GM13977 (cell line): ENCODE data around the gene POLDIP3.
"Not testable (repeated sequence)": the region's sequence is repeated elsewhere in the genome, so short reads cannot be mapped to it uniquely, and the experiment has no call there.

ENCODE experiments used
- DNase-seq: peaks from one replicate; pipeline ENCODE4 v3.0.0; 2012; ENCODE audit warnings: low spot score
- CTCF ChIP-seq: IDR thresholded peaks from 2 replicates; pipeline ENCODE4 v1.5.1; 2012; ENCODE audit warnings: mild to moderate bottlenecking, control low read depth; ENCODE audit not compliant: insufficient read depth; ENCODE audit errors: extremely low read depth, missing control alignments
- in situ Hi-C: fragments of 300-500 bp; cut with MboI; formaldehyde crosslinking; loops from one replicate; pipeline ENCODE4 v1.12.0; 2022; ENCODE audit warnings: low sequenced_read_pairs, low pct_unique_long_range_greater_than_20kb, mixed read lengths, inconsistent platforms; ENCODE audit not compliant: unreplicated experiment

Gene POLDIP3

DNA sequence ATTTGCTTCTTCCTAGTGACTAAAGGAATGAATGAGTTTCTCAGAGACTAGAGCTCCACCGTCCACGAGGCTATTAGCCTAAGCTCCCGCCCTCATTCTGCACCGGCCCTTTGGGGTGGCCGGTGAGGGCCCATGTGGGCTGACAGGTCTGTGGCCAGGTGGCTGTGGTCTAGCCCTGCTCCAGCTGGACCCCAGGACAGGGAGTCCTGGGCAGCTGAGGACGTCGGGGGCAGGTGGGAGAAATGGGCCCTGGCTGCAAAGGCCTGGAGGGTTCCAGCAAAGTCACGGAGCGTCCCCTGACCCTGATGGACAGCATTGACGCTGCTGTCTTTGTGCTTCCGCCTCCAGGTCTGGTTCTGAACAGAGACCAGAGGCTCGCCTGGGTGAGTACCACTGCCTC is 48.7 kb downstream of the POLDIP3 start:
- TF ChIP-seq CTCF, result no peak
- peak; percentile 2 for DNase-seq
- in situ Hi-C loops, result no loop called here

GRCh38 chr22:42564699-42565098 is 50.0 kb downstream of the POLDIP3 start:
- no peak for TF ChIP-seq CTCF
- DNase-seq, result no peak
- in situ Hi-C loops, result no loop called here

DNA sequence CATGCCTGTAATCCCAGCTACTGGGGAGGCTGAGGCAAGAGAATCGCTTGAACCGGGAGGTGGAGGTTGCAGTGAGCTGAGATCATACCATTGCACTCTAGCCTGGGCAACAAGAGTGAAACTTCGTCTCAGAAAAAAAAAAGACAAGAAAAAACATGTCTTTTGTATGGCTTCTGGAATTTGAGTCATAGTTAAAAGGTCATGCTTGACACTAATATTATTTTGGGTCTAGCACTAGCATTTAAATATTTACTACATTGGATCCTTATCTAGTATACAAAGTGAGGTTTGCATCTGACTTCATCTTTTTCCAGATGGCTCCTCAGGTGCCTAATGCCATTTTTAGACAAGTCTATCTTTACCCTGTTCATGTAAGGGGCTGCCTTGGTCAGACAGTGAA is 50.7 kb downstream of the POLDIP3 start:
- in situ Hi-C loops, DNase-seq: not testable (repeated sequence)

DNA sequence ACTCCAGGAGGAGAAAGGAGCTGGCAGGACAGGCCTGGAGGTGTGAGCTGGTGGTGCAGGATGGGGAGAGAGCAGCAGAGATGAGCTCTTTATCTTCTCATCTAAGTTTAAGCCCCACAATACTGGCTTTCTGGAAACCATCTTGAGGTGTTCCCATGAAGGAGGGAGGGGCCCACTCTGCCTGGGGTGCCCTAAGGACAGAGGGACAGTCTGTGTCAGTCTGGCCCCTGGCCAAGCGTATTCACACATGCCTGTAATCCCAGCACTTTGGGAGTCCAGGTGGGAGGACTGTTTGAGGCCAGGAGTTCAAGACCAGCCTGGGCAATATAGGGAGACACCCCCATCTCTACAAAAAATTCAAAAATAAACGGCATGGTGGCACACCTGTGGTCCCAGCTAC is 52.0 kb downstream of the POLDIP3 start:
- in situ Hi-C loops, result no loop called here

DNA sequence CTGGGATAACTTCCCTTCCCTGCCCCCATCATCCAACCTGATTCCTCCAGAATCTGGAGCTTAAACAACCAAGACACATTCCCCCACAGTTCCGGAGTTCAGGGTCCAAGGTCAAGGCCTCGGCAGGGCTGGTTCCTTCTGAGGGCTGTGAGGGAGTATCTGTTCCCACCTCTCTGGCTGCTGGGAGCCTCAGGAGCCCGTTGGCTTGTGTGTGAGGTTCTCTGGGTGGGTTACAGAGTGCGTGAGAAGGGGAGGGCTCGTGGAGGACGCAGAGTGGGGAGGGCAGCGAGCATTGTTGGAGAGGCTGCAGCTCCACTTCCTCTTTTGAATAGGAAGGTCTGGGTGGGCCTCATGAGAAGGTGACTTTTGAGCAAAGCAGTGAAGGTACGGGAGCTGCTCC is 52.4 kb downstream of the POLDIP3 start:
- DNase-seq, result peak; percentile 62
- no peak for TF ChIP-seq CTCF
- in situ Hi-C loops, result no loop called here

More for the DNA sequence above, 52.0 kb downstream of the POLDIP3 start:
- TF ChIP-seq CTCF, result no peak
- DNase-seq, result no peak

GRCh38 chr22:42561856-42562255 is 52.8 kb downstream of the POLDIP3 start:
- TF ChIP-seq CTCF, result no peak
- in situ Hi-C loops, result no loop called here
- no peak for DNase-seq

DNA sequence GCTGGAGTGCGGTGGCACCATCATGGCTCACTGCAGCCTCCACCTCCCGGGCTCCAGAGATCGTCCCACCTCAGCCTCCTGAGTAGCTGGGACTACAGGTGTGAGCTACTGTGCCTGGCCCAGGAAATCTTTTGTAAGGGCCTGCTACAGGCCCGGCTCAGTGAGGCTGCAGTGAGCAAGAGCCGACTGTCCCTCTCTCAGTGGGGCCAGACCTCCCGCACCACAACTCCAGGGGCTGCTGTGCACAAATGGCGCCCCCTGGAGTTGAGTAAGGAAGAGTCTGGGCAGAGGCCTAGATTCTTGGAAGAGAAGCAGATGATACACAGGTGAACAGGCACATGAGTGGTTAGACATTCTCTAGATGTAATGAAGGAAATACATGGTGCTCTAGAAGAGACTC is 53.9 kb downstream of the POLDIP3 start:
- in situ Hi-C loops, result no loop called here
- DNase-seq, result no peak
- TF ChIP-seq CTCF, result peak; percentile 57
